ENCODE measurements around the gene MAGED2.
"Not testable (repeated sequence)": the region's sequence is repeated elsewhere in the genome, so short reads cannot be mapped to it uniquely, and the experiment has no call there.

The MAGED2 gene

GRCh38 chrX:54819201-54819600 lies 11.7 kb downstream of the MAGED2 start:
- no peak for DNase-seq (ENCODE audit: low read depth)

- DNase-seq (ENCODE audit: low read depth) = no peak
Measured at GRCh38 chrX:54820737-54821136, 13.2 kb downstream of the MAGED2 start.

- no peak for DNase-seq (ENCODE audit: low read depth)
Measured at GRCh38 chrX:54821310-54821709, 13.8 kb downstream of the MAGED2 start.

GRCh38 chrX:54824195-54824594 lies 16.6 kb downstream of the MAGED2 start:
- DNase-seq (ENCODE audit: low read depth) = no peak

GRCh38 chrX:54824722-54825121 lies 17.2 kb downstream of the MAGED2 start:
- DNase-seq (ENCODE audit: low read depth) = no peak

- DNase-seq (ENCODE audit: low read depth) = no peak
Measured at GRCh38 chrX:54825716-54826438, 18.3 kb downstream of the MAGED2 start.

GRCh38 chrX:54826598-54826997 lies 19.1 kb downstream of the MAGED2 start:
- DNase-seq (ENCODE audit: low read depth) = no peak

- DNase-seq (ENCODE audit: low read depth) = no peak
Measured at GRCh38 chrX:54838583-54838982, 31.0 kb downstream of the MAGED2 start.

- not testable (repeated sequence) for DNase-seq (ENCODE audit: low read depth)
Measured at GRCh38 chrX:54841184-54841874, 33.8 kb downstream of the MAGED2 start.

GRCh38 chrX:54842607-54843006 lies 35.1 kb downstream of the MAGED2 start:
- no peak for DNase-seq (ENCODE audit: low read depth)

GRCh38 chrX:54843050-54843449 lies 35.5 kb downstream of the MAGED2 start:
- DNase-seq (ENCODE audit: low read depth) = no peak

GRCh38 chrX:54847700-54848099 lies 40.2 kb downstream of the MAGED2 start:
- not testable (repeated sequence) for DNase-seq (ENCODE audit: low read depth)

GRCh38 chrX:54865208-54865607 lies 57.7 kb downstream of the MAGED2 start:
- no peak for DNase-seq (ENCODE audit: low read depth)

Data from amniotic epithelial cell (primary cell).